A172 (cell line): ENCODE results near the gene HK3. TPM values are rescaled to one million over a fixed set of nuclear protein-coding genes. Genes with fewer than 3 reads are reported as not detected.

Source experiments
- DNase-seq: peaks from one replicate; pipeline ENCODE4 v3.0.0-alpha.2; 2015; ENCODE audit warnings: low spot score
- total RNA-seq: library from RNA; depleted of rRNA; stranded (reverse); fragments of >200 nt; shearing (Covaris generic); gene quantifications from 2 replicates; pipeline ENCODE4 v1.2.3, GENCODE V29; 2014

HK3 gene
- total RNA-seq, 1 experiment from 2014 or later = not detected

GRCh38 chr5:176850371-176851245 is 48.5 kb downstream of the HK3 start:
- no peak for DNase-seq

- DNase-seq = no peak
Measured at GRCh38 chr5:176849611-176850227, 49.4 kb downstream of the HK3 start.

GRCh38 chr5:176848651-176849050 is 50.5 kb downstream of the HK3 start:
- no peak for DNase-seq

- DNase-seq = no peak
Measured at GRCh38 chr5:176847726-176848290, 51.3 kb downstream of the HK3 start.

- no peak for DNase-seq
Measured at GRCh38 chr5:176847148-176847547, 52.0 kb downstream of the HK3 start.

- peak; percentile 8 for DNase-seq
Measured at GRCh38 chr5:176846335-176847140, 52.6 kb downstream of the HK3 start.

- DNase-seq = no peak
Measured at GRCh38 chr5:176845392-176845713, 53.8 kb downstream of the HK3 start.

GRCh38 chr5:176844706-176845391 is 54.3 kb downstream of the HK3 start:
- DNase-seq = peak; percentile 57

- no peak for DNase-seq
Measured at GRCh38 chr5:176844281-176844680, 54.9 kb downstream of the HK3 start.

GRCh38 chr5:176843673-176844072 is 55.5 kb downstream of the HK3 start:
- DNase-seq = no peak

- peak; percentile 87 for DNase-seq
Measured at GRCh38 chr5:176837707-176838115, 61.4 kb downstream of the HK3 start.

GRCh38 chr5:176836811-176837706 is 62.1 kb downstream of the HK3 start:
- no peak for DNase-seq

GRCh38 chr5:176835918-176836317 is 63.2 kb downstream of the HK3 start:
- no peak for DNase-seq

- no peak for DNase-seq
Measured at GRCh38 chr5:176833286-176833685, 65.9 kb downstream of the HK3 start.

GRCh38 chr5:176832162-176832561 is 67.0 kb downstream of the HK3 start:
- DNase-seq = no peak

- no peak for DNase-seq
Measured at GRCh38 chr5:176831425-176831824, 67.7 kb downstream of the HK3 start.

GRCh38 chr5:176830995-176831423 is 68.1 kb downstream of the HK3 start:
- no peak for DNase-seq
